ENCODE data around the gene TEX14. TPM values are rescaled to one million over a fixed set of nuclear protein-coding genes. Genes with fewer than 3 reads are reported as not detected.
"Not testable (repeated sequence)": the region's sequence is repeated elsewhere in the genome, so short reads cannot be mapped to it uniquely, and the experiment has no call there.

TEX14 gene
- total RNA-seq, 6 donors from 2014 or later: 0.10 to 1.4 (median 0.63) TPM

DNA sequence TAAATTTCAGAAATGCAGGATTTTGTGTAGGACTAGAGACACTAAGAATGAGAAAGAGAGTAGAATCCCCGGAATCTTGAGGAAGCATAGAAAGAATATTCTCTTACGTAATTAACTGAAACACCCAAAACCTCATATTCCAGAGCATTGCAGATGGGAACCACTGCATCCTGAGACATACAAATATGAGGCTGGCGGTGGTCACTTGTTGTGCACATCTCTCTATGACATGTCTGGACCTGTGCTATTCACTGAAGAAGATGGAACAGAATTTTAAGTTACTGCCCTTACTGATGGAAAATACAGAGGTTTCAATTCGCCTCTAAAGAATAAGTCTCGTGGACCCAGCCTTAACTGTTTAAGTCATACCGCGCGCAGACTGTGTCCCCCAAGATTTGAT lies 1.4 kb upstream of the TEX14 start:
- 70 to 77% methylated on average over 8 of the region's 8 CpGs for WGBS, 2 donors
- TF ChIP-seq, protein P1, sequence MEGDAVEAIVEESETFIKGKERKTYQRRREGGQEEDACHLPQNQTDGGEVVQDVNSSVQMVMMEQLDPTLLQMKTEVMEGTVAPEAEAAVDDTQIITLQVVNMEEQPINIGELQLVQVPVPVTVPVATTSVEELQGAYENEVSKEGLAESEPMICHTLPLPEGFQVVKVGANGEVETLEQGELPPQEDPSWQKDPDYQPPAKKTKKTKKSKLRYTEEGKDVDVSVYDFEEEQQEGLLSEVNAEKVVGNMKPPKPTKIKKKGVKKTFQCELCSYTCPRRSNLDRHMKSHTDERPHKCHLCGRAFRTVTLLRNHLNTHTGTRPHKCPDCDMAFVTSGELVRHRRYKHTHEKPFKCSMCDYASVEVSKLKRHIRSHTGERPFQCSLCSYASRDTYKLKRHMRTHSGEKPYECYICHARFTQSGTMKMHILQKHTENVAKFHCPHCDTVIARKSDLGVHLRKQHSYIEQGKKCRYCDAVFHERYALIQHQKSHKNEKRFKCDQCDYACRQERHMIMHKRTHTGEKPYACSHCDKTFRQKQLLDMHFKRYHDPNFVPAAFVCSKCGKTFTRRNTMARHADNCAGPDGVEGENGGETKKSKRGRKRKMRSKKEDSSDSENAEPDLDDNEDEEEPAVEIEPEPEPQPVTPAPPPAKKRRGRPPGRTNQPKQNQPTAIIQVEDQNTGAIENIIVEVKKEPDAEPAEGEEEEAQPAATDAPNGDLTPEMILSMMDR (IDR thresholded peaks at IDR 0.05): no peak
- TF ChIP-seq POLR2A (IDR thresholded peaks at IDR 0.05) (no peak), EP300 (IDR thresholded peaks at IDR 0.05) (no peak), POLR2AphosphoS5 (IDR thresholded peaks at IDR 0.05) (no peak)
- Histone ChIP-seq H3K4me1 (peaks cover 9 to 23% (median 14%) of the 10 kb centered on the region in 4 donors), H3K9me3 (no peaks in the 10 kb centered on the region), H3K36me3 (peaks cover 0 to 10% (median 0%) of the 10 kb centered on the region in 4 donors), H3K4me3 (peak overlapping the region in 3 of 4 donors; percentile 72 to 76 (median 72)), H3K27ac (peak overlapping the region; percentile 70 to 88 (median 82)), H3K27me3 (no peaks in the 10 kb centered on the region)
- ATAC-seq (ENCODE audit: low FRiP score in 2 of 2): no peak
- DNase-seq: no peak

DNA sequence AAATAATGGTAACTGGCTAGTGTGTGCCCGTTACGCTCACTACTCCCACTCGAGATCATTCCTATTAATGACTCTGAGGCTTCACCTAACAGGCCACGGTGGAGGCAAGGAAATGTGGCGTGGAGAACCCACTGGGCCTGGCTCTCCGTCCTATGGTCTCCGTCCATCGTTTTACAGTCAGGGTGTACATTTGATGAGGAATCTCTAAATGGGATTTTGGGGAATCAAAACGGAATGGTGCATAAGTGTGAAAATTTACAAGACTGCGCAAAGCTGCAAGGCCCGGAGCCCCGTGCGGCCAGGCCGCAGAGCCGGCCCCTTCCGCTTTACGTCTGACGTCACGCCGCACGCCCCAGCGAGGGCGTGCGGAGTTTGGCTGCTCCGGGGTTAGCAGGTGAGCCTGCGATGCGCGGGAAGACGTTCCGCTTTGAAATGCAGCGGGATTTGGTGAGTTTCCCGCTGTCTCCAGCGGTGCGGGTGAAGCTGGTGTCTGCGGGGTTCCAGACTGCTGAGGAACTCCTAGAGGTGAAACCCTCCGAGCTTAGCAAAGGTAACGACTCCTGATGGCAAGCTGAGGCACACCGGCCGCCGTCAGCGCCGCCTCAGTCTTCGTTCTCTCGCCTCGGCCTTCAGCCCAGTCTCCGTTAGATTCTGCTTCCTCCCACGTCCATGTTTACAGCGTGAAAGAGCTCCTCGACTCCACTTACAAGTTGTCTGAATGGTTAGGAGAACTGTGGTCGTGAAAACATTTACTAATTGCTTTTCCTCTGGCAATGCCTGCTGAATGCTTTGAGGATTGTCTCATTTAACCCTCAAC lies 602 bp upstream of the TEX14 start, which contains the start of gene RAD51C:
RAD51C (plus strand) TSS at position 364 of the 817 bp plus-strand sequence; CDS start at position 406, 42 bp downstream.
- Histone ChIP-seq H3K4me3 (peak within 1 kb of the TSS; percentile 41 to 76 (median 72)), H3K27ac (peak within 1 kb of the TSS; percentile 70 to 88 (median 82)), H3K4me1 (peaks cover 9 to 23% (median 14%) of the 10 kb centered on the region in 4 donors), H3K9me3 (no peaks in the 10 kb centered on the region), H3K36me3 (peaks cover 0 to 10% (median 0%) of the 10 kb centered on the region in 4 donors), H3K27me3 (no peaks in the 10 kb centered on the region)
- TF ChIP-seq POLR2AphosphoS5 (IDR thresholded peaks at IDR 0.05): peak; percentile 53 to 66
- TF ChIP-seq, protein P1 (IDR thresholded peaks at IDR 0.05): peak in 1 of 6 experiments; percentile 12
- TF ChIP-seq POLR2A (IDR thresholded peaks at IDR 0.05): peak in 1 of 4 donors; percentile 72
- no peak for TF ChIP-seq EP300 (IDR thresholded peaks at IDR 0.05)
- ATAC-seq (ENCODE audit: low FRiP score in 2 of 2): peak; percentile 95 to 99
- WGBS, 2 donors: 14 to 17% methylated on average over 43 to 47 of the region's 50 CpGs
- DNase-seq: peak; percentile 82 to 97

DNA sequence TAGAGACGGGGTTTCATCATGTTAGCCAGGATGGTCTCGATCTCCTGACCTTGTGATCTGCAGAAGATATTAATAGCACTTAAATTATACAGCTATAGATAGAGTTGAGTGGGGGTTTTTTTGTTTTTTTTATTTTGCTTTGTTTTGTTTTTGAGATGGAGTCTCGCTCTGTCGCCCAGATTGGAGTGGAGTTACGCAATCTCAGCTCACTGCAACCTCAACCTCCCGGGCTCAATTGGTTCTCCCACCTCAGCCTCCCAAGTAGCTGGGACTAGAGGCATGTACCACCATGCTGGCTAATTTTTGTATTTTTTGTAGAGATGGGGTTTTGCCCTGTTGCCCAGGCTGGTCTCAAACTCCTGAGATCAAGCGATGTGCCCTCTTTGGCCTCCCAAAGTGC lies 1.8 kb downstream of the TEX14 start:
- not testable (repeated sequence) for H3K4me3 ChIP-seq; H3K9me3 ChIP-seq; H3K36me3 ChIP-seq; H3K27ac ChIP-seq; ATAC-seq (ENCODE audit: low FRiP score in 2 of 2); H3K27me3 ChIP-seq; DNase-seq
- 94% methylated on average over 7 of the region's 7 CpGs for WGBS, 2 donors
- peaks cover 9 to 23% (median 14%) of the 10 kb centered on the region in 4 donors for H3K4me1 ChIP-seq

DNA sequence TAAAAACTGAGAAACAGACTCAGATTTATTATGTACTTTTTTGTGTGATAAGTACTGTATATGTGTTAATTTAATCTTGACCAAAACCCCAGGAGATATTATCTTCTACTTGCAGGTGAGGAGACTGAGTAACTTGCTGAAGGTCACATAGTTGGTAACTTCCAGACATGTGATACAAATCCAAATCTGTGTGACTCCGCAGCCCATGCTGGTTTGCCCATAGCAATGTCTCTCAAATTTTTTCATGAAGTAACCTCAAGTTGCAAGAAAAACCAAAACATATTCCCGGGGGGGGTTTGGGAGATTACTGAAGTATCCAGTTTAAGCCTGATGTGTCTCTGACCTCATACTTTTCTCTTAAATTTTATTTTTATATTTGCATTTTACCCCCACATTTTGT lies 3.3 kb downstream of the TEX14 start:
- Histone ChIP-seq H3K9me3 (no peaks in the 10 kb centered on the region), H3K27ac (no peak overlapping the region), H3K27me3 (no peaks in the 10 kb centered on the region), H3K36me3 (no peaks in the 10 kb centered on the region), H3K4me3 (no peak overlapping the region), H3K4me1 (peaks cover 6 to 16% (median 10%) of the 10 kb centered on the region in 4 donors)
- ATAC-seq (ENCODE audit: low FRiP score in 2 of 2) (no peak), DNase-seq (no peak)
- TF ChIP-seq POLR2A (IDR thresholded peaks at IDR 0.05): no peak
- no peak for TF ChIP-seq POLR2AphosphoS5 (IDR thresholded peaks at IDR 0.05)
- TF ChIP-seq, protein P1 (IDR thresholded peaks at IDR 0.05): no peak
- no peak for TF ChIP-seq EP300 (IDR thresholded peaks at IDR 0.05)
- WGBS, 2 donors: 90 to 94% methylated on average over 2 of the region's 2 CpGs

DNA sequence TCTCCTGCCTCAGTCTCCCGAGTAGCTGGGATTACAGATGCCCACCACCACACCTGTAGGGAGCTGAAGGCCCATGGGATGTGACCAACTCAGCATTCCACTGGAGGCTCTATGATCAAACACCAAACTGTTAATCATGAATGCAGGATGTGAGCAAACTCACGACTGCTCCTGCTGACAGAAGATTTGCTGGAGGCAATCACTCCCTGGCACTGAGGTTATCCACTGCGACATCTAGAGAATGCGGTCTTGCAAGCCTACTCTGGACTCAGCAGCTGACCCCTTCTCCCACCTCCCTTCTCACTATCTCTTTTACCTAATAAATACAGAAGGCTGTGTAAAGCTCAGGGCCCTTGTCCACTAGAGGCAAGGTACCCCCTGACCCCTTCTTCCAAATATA lies 4.9 kb downstream of the TEX14 start:
- WGBS, 2 donors: 68 to 72% methylated on average over 4 of the region's 4 CpGs
- Histone ChIP-seq H3K4me3 (no peak overlapping the region), H3K36me3 (no peaks in the 10 kb centered on the region), H3K27ac (no peak overlapping the region), H3K9me3 (no peaks in the 10 kb centered on the region), H3K4me1 (peaks cover 0 to 1% (median under 1%) of the 10 kb centered on the region in 4 donors), H3K27me3 (no peaks in the 10 kb centered on the region)
- DNase-seq: no peak
- no peak for TF ChIP-seq POLR2A (IDR thresholded peaks at IDR 0.05)
- TF ChIP-seq, protein P1 (IDR thresholded peaks at IDR 0.05): no peak
- TF ChIP-seq EP300 (IDR thresholded peaks at IDR 0.05): no peak
- TF ChIP-seq POLR2AphosphoS5 (IDR thresholded peaks at IDR 0.05): no peak
- ATAC-seq (ENCODE audit: low FRiP score in 2 of 2): no peak

DNA sequence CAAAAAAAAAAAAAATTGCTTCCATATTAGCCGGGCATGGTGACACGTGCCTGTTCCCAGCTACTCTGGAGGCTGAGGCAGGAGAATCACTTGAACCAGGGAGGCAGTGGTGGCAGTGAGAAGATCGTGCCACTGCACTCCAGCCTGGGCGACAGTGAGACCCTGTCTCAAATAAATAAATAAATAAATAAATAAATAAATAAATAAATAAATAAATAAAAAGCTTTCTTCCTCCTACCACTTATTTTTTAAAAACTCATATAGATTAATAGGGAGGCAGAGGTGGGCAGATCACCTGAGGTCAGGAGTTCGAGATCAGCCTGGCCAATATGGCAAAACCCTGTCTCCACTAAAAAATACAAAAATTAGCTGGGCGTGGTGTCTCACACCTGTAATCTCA lies 7.4 kb downstream of the TEX14 start:
- H3K4me3 ChIP-seq; ATAC-seq (ENCODE audit: low FRiP score in 2 of 2); H3K27ac ChIP-seq; H3K27me3 ChIP-seq; DNase-seq; H3K36me3 ChIP-seq; H3K9me3 ChIP-seq; H3K4me1 ChIP-seq: not testable (repeated sequence)
- 91 to 93% methylated on average over 6 of the region's 6 CpGs for WGBS, 2 donors
